ENCODE results near the gene PBX2.

The PBX2 gene

GRCh38 chr6:32139590-32139989, 50.4 kb downstream of the PBX2 start:
- no peak for TF ChIP-seq CTCF (IDR thresholded peaks at IDR 0.05; ENCODE audit: insufficient read depth, low read length, missing control alignments)
- ChIA-PET CTCF (interaction anchor here (1.8 kb wide), 1 partner anchor 21 kb away, joined by 7 read pairs; no protein-coding TSS in a partner anchor), POLR2A (no interaction called here)
- DNase-seq (ENCODE audit: low read depth, low spot score), result no peak
- no peak overlapping the region for H3K4me3 ChIP-seq (ENCODE audit: low read depth, low read length)

- TF ChIP-seq CTCF (IDR thresholded peaks at IDR 0.05; ENCODE audit: insufficient read depth, low read length, missing control alignments), result no peak
Observed at GRCh38 chr6:32137454-32137853, 52.5 kb downstream of the PBX2 start.

More at GRCh38 chr6:32137454-32137853, 52.5 kb downstream of the PBX2 start:
- H3K4me3 ChIP-seq (ENCODE audit: low read depth, low read length), result no peak overlapping the region
- DNase-seq (ENCODE audit: low read depth, low spot score), result no peak
- ChIA-PET CTCF (interaction anchor here (1.0 kb wide), 1 partner anchor 57 kb away, joined by 3 read pairs; no protein-coding TSS in a partner anchor), POLR2A (no interaction called here)
